WTC11 (cell line): ENCODE measurements around the gene IL1B. TPM values are rescaled to one million over a fixed set of nuclear protein-coding genes. Genes with fewer than 3 reads are reported as not detected.

Experiments used
- ATAC-seq: fragments of 200-7000 bp; cut with Tn5 transposase; 2 replicates; pipeline ENCODE4 v1.10.0; 2021; ENCODE audit warnings: mild to moderate bottlenecking, moderate library complexity
- CTCF ChIA-PET: fragments of 300-600 bp; sonication (Branson Sonifier 250); formaldehyde crosslinking; loops from one replicate; lab custom pipeline; 2021; ENCODE audit warnings: antibody characterized with exemption; lab: Charles Lee
- POLR2A ChIA-PET: fragments of 350-600 bp; sonication (Branson Sonifier 250); formaldehyde crosslinking; loops from one replicate; lab custom pipeline; 2021; ENCODE audit warnings: antibody characterized with exemption; lab: Charles Lee
- DNase-seq: peaks from one replicate; pipeline ENCODE4 v3.0.0; 2021; ENCODE audit warnings: low spot score
- H3K27ac Mint-ChIP-seq: 2 replicates; pipeline ENCODE4 v1.8.0; 2021; ENCODE audit warnings: mixed read lengths
- H3K27me3 Mint-ChIP-seq: 2 replicates; pipeline ENCODE4 v1.8.0; 2021; ENCODE audit warnings: low read depth, mild to moderate bottlenecking, moderate library complexity, mixed read lengths
- H3K36me3 Mint-ChIP-seq: 2 replicates; pipeline ENCODE4 v1.8.0; 2021; ENCODE audit warnings: mixed read lengths
- H3K4me1 Mint-ChIP-seq: 2 replicates; pipeline ENCODE4 v1.8.0; 2022; ENCODE audit warnings: mixed read lengths
- H3K4me3 Mint-ChIP-seq: 2 replicates; pipeline ENCODE4 v1.8.0; 2021; ENCODE audit warnings: mild to moderate bottlenecking, moderate library complexity, mixed read lengths
- H3K9me3 Mint-ChIP-seq: 2 replicates; pipeline ENCODE4 v1.8.0; 2021; ENCODE audit warnings: mixed read lengths
- ATF6 ChIP-seq: sonication (generic); formaldehyde crosslinking; IDR thresholded peaks from 2 replicates; pipeline ENCODE4 v1.8.1; 2023; ENCODE audit warnings: mild to moderate bottlenecking, missing genetic modification reagents
- CREM ChIP-seq: sonication (generic); formaldehyde crosslinking; IDR thresholded peaks from 2 replicates; pipeline ENCODE4 v1.8.1; 2022; ENCODE audit warnings: mild to moderate bottlenecking, missing genetic modification reagents, moderate library complexity
- FOXJ3 ChIP-seq: sonication (generic); formaldehyde crosslinking; IDR thresholded peaks from 2 replicates; pipeline ENCODE4 v1.9.0; 2021; ENCODE audit warnings: missing genetic modification reagents, mild to moderate bottlenecking, borderline replicate concordance
- FOXP1 ChIP-seq: sonication (generic); formaldehyde crosslinking; IDR thresholded peaks from 2 replicates; pipeline ENCODE4 v1.8.0; 2022; ENCODE audit warnings: missing genetic modification reagents, mild to moderate bottlenecking, moderate library complexity, borderline replicate concordance
- GRHL2 ChIP-seq: fragments of 250-450 bp; sonication (Bioruptor Pico); IDR thresholded peaks from 2 replicates; pipeline ENCODE4 v1.8.0; 2022; ENCODE audit warnings: mild to moderate bottlenecking, moderate library complexity; ENCODE audit not compliant: insufficient replicate concordance, severe bottlenecking
- JAZF1 ChIP-seq: fragments of 250-450 bp; sonication (Bioruptor Pico); IDR thresholded peaks from 2 replicates; pipeline ENCODE4 v1.9.0; 2021; ENCODE audit warnings: moderate library complexity, mild to moderate bottlenecking, inconsistent platforms
- TP53 ChIP-seq: sonication (generic); formaldehyde crosslinking; IDR thresholded peaks from 2 replicates; pipeline ENCODE4 v1.8.1; 2023; ENCODE audit warnings: mild to moderate bottlenecking, missing genetic modification reagents
- ZNF219 ChIP-seq: sonication (generic); formaldehyde crosslinking; IDR thresholded peaks from 2 replicates; pipeline ENCODE4 v1.8.0; 2023; ENCODE audit warnings: missing genetic modification reagents, mild to moderate bottlenecking, borderline replicate concordance
- ZNF396 ChIP-seq: fragments of 250-450 bp; sonication (Bioruptor Pico); IDR thresholded peaks from 2 replicates; pipeline ENCODE4 v1.8.0; 2021; ENCODE audit warnings: mild to moderate bottlenecking, moderate library complexity, borderline replicate concordance
- total RNA-seq: library from RNA; stranded (reverse); gene quantifications from 3 replicates; pipeline ENCODE4 v1.2.3, GENCODE V29; 2021
- TF ChIP-seq, protein P1 (sequence below): sonication (generic); formaldehyde crosslinking; IDR thresholded peaks from 2 replicates; pipeline ENCODE4 v1.8.1; 2022; ENCODE audit warnings: missing genetic modification reagents, borderline replicate concordance
- TF ChIP-seq, protein P2 (sequence below): sonication (generic); formaldehyde crosslinking; conservative IDR thresholded peaks from 2 replicates; pipeline ENCODE4 v1.8.1; 2022; ENCODE audit warnings: mild to moderate bottlenecking, missing genetic modification reagents
- TF ChIP-seq, protein P3 (sequence below): sonication (generic); formaldehyde crosslinking; IDR thresholded peaks from 2 replicates; pipeline ENCODE4 v1.8.0; 2023; ENCODE audit warnings: missing genetic modification reagents, mild to moderate bottlenecking, borderline replicate concordance
- TF ChIP-seq, protein P4 (sequence below): fragments of 250-450 bp; sonication (Bioruptor Pico); IDR thresholded peaks from 2 replicates; pipeline ENCODE4 v1.9.0; 2021; ENCODE audit warnings: mild to moderate bottlenecking, borderline replicate concordance

The IL1B gene
- total RNA-seq, 1 experiment from 2014 or later, result not detected

GRCh38 chr2:112828251-112828691, 8.3 kb downstream of the IL1B start:
- CTCF ChIA-PET, result interaction anchor here (0.8 kb wide), 1 partner anchor 131 kb away, joined by 3 read pairs; no protein-coding TSS in a partner anchor
- peaks cover 4% of the 10 kb centered on the region; the same call in 1 of the 2 replicates for H3K4me1 Mint-ChIP-seq
- ATAC-seq (no peak), DNase-seq (no peak)
- TF ChIP-seq, protein P1, sequence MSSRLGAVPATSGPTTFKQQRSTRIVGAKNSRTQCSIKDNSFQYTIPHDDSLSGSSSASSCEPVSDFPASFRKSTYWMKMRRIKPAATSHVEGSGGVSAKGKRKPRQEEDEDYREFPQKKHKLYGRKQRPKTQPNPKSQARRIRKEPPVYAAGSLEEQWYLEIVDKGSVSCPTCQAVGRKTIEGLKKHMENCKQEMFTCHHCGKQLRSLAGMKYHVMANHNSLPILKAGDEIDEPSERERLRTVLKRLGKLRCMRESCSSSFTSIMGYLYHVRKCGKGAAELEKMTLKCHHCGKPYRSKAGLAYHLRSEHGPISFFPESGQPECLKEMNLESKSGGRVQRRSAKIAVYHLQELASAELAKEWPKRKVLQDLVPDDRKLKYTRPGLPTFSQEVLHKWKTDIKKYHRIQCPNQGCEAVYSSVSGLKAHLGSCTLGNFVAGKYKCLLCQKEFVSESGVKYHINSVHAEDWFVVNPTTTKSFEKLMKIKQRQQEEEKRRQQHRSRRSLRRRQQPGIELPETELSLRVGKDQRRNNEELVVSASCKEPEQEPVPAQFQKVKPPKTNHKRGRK (CRISPR knock-in tag), result no peak
- no peak for TF ChIP-seq FOXJ3 (CRISPR knock-in tag)
- TF ChIP-seq ATF6 (CRISPR knock-in tag), result no peak
- TF ChIP-seq TP53, result no peak
- no peak for TF ChIP-seq JAZF1 (CRISPR knock-in tag)
- TF ChIP-seq ZNF219 (CRISPR knock-in tag), result no peak
- TF ChIP-seq GRHL2 (CRISPR knock-in tag), result no peak
- no peak for TF ChIP-seq ZNF396
- TF ChIP-seq, protein P2, sequence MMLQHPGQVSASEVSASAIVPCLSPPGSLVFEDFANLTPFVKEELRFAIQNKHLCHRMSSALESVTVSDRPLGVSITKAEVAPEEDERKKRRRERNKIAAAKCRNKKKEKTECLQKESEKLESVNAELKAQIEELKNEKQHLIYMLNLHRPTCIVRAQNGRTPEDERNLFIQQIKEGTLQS (CRISPR knock-in tag), result no peak
- no peak for TF ChIP-seq FOXP1 (CRISPR knock-in tag)
- TF ChIP-seq CREM, result no peak
- TF ChIP-seq, protein P3, sequence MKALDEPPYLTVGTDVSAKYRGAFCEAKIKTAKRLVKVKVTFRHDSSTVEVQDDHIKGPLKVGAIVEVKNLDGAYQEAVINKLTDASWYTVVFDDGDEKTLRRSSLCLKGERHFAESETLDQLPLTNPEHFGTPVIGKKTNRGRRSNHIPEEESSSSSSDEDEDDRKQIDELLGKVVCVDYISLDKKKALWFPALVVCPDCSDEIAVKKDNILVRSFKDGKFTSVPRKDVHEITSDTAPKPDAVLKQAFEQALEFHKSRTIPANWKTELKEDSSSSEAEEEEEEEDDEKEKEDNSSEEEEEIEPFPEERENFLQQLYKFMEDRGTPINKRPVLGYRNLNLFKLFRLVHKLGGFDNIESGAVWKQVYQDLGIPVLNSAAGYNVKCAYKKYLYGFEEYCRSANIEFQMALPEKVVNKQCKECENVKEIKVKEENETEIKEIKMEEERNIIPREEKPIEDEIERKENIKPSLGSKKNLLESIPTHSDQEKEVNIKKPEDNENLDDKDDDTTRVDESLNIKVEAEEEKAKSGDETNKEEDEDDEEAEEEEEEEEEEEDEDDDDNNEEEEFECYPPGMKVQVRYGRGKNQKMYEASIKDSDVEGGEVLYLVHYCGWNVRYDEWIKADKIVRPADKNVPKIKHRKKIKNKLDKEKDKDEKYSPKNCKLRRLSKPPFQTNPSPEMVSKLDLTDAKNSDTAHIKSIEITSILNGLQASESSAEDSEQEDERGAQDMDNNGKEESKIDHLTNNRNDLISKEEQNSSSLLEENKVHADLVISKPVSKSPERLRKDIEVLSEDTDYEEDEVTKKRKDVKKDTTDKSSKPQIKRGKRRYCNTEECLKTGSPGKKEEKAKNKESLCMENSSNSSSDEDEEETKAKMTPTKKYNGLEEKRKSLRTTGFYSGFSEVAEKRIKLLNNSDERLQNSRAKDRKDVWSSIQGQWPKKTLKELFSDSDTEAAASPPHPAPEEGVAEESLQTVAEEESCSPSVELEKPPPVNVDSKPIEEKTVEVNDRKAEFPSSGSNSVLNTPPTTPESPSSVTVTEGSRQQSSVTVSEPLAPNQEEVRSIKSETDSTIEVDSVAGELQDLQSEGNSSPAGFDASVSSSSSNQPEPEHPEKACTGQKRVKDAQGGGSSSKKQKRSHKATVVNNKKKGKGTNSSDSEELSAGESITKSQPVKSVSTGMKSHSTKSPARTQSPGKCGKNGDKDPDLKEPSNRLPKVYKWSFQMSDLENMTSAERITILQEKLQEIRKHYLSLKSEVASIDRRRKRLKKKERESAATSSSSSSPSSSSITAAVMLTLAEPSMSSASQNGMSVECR (CRISPR knock-in tag), result no peak
- TF ChIP-seq, protein P4, sequence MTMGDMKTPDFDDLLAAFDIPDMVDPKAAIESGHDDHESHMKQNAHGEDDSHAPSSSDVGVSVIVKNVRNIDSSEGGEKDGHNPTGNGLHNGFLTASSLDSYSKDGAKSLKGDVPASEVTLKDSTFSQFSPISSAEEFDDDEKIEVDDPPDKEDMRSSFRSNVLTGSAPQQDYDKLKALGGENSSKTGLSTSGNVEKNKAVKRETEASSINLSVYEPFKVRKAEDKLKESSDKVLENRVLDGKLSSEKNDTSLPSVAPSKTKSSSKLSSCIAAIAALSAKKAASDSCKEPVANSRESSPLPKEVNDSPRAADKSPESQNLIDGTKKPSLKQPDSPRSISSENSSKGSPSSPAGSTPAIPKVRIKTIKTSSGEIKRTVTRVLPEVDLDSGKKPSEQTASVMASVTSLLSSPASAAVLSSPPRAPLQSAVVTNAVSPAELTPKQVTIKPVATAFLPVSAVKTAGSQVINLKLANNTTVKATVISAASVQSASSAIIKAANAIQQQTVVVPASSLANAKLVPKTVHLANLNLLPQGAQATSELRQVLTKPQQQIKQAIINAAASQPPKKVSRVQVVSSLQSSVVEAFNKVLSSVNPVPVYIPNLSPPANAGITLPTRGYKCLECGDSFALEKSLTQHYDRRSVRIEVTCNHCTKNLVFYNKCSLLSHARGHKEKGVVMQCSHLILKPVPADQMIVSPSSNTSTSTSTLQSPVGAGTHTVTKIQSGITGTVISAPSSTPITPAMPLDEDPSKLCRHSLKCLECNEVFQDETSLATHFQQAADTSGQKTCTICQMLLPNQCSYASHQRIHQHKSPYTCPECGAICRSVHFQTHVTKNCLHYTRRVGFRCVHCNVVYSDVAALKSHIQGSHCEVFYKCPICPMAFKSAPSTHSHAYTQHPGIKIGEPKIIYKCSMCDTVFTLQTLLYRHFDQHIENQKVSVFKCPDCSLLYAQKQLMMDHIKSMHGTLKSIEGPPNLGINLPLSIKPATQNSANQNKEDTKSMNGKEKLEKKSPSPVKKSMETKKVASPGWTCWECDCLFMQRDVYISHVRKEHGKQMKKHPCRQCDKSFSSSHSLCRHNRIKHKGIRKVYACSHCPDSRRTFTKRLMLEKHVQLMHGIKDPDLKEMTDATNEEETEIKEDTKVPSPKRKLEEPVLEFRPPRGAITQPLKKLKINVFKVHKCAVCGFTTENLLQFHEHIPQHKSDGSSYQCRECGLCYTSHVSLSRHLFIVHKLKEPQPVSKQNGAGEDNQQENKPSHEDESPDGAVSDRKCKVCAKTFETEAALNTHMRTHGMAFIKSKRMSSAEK, result no peak
- H3K27me3 Mint-ChIP-seq, result peaks cover 7% of the 10 kb centered on the region
- no peak overlapping the region for H3K27ac Mint-ChIP-seq
- peaks cover 3% of the 10 kb centered on the region; the same call in 1 of the 2 replicates for H3K36me3 Mint-ChIP-seq
- peaks cover 4% of the 10 kb centered on the region; the same call in 1 of the 2 replicates for H3K9me3 Mint-ChIP-seq
- H3K4me3 Mint-ChIP-seq, result no peak overlapping the region
- POLR2A ChIA-PET, result no interaction called here
